H1 (cell line): ENCODE results near the gene SLC2A14.
"Not testable (repeated sequence)": the region's sequence is repeated elsewhere in the genome, so short reads cannot be mapped to it uniquely, and the experiment has no call there.

Experiments used
- CTCF ChIP-seq, 3 experiments: IDR thresholded peaks; 1 replicate in 2 of 3; 2 replicates in 1 of 3; pipeline versions ENCODE4 v1.5.1 to v1.6.1; 2011; ENCODE audit warnings: low read length in 3 of 3, mild to moderate bottlenecking in 3 of 3, inconsistent platforms in 2 of 3, low read depth in 1 of 3, moderate library complexity in 1 of 3; ENCODE audit not compliant: insufficient read depth in 1 of 3; ENCODE audit errors: control extremely low read depth in 1 of 3
- EP300 ChIP-seq, 2 experiments: IDR thresholded peaks; 1 replicate in 1 of 2; 2 replicates in 1 of 2; pipeline ENCODE4 v1.6.1; 2011 to 2012; ENCODE audit warnings: low read depth in 2 of 2, low read length in 2 of 2, mild to moderate bottlenecking in 2 of 2, borderline replicate concordance in 1 of 2, inconsistent platforms in 1 of 2, moderate library complexity in 1 of 2
- MAX ChIP-seq: IDR thresholded peaks from 2 replicates; pipeline ENCODE4 v1.6.1; 2012; ENCODE audit warnings: inconsistent platforms
- POLR2A ChIP-seq, 2 experiments: IDR thresholded peaks; 1 replicate in 1 of 2; 2 replicates in 1 of 2; pipeline ENCODE4 v1.6.1; 2011; ENCODE audit warnings: low read depth in 2 of 2, low read length in 2 of 2, mild to moderate bottlenecking in 2 of 2; ENCODE audit errors: control extremely low read depth in 1 of 2
- SIN3A ChIP-seq, 2 experiments: IDR thresholded peaks in 1 of 2; conservative IDR thresholded peaks in 1 of 2; 2 replicates each; pipeline ENCODE4 v1.6.1; 2011 to 2012; ENCODE audit warnings: low read length in 2 of 2, improper control_type of control experiment in 1 of 2, low read depth in 1 of 2, mild to moderate bottlenecking in 1 of 2
- TAF1 ChIP-seq: IDR thresholded peaks from 2 replicates; pipeline ENCODE4 v1.6.1; 2011; ENCODE audit warnings: mild to moderate bottlenecking, low read depth, low read length

- not testable (repeated sequence) for TF ChIP-seq EP300 (IDR thresholded peaks at IDR 0.05; ENCODE audit: borderline replicate concordance in 1 of 2, low read depth in 2 of 2, low read length in 2 of 2); TAF1; CTCF (IDR thresholded peaks at IDR 0.05; ENCODE audit: control extremely low read depth in 1 of 3, insufficient read depth in 1 of 3, low read depth in 1 of 3, low read length in 3 of 3); SIN3A (conservative IDR thresholded peaks at IDR 0.05 in 1 of 2, IDR thresholded peaks at IDR 0.05 in 1 of 2; ENCODE audit: low read depth in 1 of 2, low read length in 2 of 2); MAX; POLR2A (IDR thresholded peaks at IDR 0.05; ENCODE audit: control extremely low read depth in 1 of 2, low read depth in 2 of 2, low read length in 2 of 2)
These were observed 89.3 kb downstream of the SLC2A14 start for GRCh38 chr12:7783433-7783832.
